Measurements from ENCODE around the gene PRTG.

DNA sequence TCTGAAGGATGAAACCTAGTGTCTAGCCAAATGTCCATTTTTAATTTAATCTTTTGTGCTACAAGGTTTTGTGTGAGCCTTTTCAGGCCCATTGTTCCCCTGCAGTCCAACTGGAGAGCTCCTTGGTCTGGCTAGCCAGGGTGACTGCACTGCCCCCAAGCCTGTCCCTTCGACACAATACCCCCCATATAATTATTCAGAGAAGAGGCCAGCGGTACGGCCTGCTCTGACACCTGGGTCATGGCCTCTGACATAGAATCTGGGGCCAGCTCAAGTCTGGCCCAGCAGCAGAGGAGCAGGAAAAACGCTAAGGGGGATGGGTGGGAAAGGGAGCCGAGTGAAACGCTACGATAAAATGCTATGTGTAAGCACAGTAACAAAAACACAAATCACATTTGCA is 90.6 kb downstream of the PRTG start:
- no peak for TF ChIP-seq POLR2A (IDR thresholded peaks at IDR 0.05)
- TF ChIP-seq, protein P1, sequence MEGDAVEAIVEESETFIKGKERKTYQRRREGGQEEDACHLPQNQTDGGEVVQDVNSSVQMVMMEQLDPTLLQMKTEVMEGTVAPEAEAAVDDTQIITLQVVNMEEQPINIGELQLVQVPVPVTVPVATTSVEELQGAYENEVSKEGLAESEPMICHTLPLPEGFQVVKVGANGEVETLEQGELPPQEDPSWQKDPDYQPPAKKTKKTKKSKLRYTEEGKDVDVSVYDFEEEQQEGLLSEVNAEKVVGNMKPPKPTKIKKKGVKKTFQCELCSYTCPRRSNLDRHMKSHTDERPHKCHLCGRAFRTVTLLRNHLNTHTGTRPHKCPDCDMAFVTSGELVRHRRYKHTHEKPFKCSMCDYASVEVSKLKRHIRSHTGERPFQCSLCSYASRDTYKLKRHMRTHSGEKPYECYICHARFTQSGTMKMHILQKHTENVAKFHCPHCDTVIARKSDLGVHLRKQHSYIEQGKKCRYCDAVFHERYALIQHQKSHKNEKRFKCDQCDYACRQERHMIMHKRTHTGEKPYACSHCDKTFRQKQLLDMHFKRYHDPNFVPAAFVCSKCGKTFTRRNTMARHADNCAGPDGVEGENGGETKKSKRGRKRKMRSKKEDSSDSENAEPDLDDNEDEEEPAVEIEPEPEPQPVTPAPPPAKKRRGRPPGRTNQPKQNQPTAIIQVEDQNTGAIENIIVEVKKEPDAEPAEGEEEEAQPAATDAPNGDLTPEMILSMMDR (IDR thresholded peaks at IDR 0.05): no peak

All from adrenal gland (tissue), 5 donors.